Activated CD8-positive, alpha-beta memory T cell treated with anti-CD3 and anti-CD28 coated beads, Interleukin-2, amount 10 ng/mL, durations not matched to agents 7 days and 5 days (primary cell): ENCODE results near the gene VWA5B1. TPM values are rescaled to one million over a fixed set of nuclear protein-coding genes. Genes with fewer than 3 reads are reported as not detected.

ENCODE experiments used
- ATAC-seq: fragments of 150-1000 bp; cut with Tn5 transposase; one replicate; pipeline ENCODE4 v1.10.0; 2021; ENCODE audit warnings: moderate library complexity
- CTCF ChIA-PET: fragments of 350-600 bp; sonication (Branson Sonifier 250); formaldehyde crosslinking; loops from one replicate; lab custom pipeline; 2021; ENCODE audit warnings: antibody characterized with exemption; lab: Charles Lee
- DNase-seq: peaks from one replicate; pipeline ENCODE4 v3.0.0-alpha.2; 2020
- H3K27ac Mint-ChIP-seq: one replicate; pipeline ENCODE4 v1.8.0; 2021; ENCODE audit warnings: mild to moderate bottlenecking, mixed read lengths
- H3K27me3 Mint-ChIP-seq: one replicate; pipeline ENCODE4 v1.8.0; 2021; ENCODE audit warnings: mixed read lengths
- H3K36me3 Mint-ChIP-seq: one replicate; pipeline ENCODE4 v1.8.0; 2021; ENCODE audit warnings: mild to moderate bottlenecking, mixed read lengths
- H3K4me1 Mint-ChIP-seq: one replicate; pipeline ENCODE4 v1.8.0; 2021; ENCODE audit warnings: mixed read lengths
- H3K4me3 Mint-ChIP-seq: one replicate; pipeline ENCODE4 v1.8.0; 2021; ENCODE audit warnings: mild to moderate bottlenecking, moderate library complexity, mixed read lengths
- H3K9me3 Mint-ChIP-seq: one replicate; pipeline ENCODE4 v1.8.0; 2022; ENCODE audit warnings: low read depth, mixed read lengths
- total RNA-seq, 2 experiments: library from RNA; stranded (reverse); gene quantifications; one replicate each; pipeline ENCODE4 v1.2.3, GENCODE V29; 2021

VWA5B1 gene
- total RNA-seq, 2 experiments from 2014 or later, result not detected

DNA sequence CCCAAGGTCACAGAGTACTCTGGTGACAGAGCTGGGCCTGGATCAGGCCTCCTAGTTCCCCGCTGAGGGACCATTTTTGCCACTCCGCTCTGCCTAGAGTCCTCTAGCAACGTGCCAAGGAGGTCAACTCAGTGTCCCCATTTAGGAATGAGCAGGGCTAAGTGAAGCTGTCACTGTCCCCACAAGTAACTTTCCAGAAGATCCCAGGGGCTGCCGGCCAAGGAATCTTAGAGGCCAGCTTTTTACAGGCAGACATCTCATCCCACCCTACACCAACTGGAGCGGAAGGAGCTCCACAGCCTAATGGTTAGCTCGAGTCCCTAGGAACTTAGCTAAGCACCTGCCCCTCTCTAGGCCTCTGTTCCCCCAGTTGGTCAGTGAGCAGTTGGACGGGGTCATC is 59.7 kb downstream of the VWA5B1 start:
- peaks cover 16% of the 10 kb centered on the region for H3K27me3 Mint-ChIP-seq
- no peaks in the 10 kb centered on the region for H3K4me1 Mint-ChIP-seq
- CTCF ChIA-PET, result interaction anchor here (1.1 kb wide), 1 partner anchor 11 kb away, joined by 5 read pairs; no protein-coding TSS in a partner anchor
- H3K36me3 Mint-ChIP-seq, result no peaks in the 10 kb centered on the region
- no peak overlapping the region for H3K27ac Mint-ChIP-seq
- ATAC-seq (no peak), DNase-seq (no peak)
- peaks cover 3% of the 10 kb centered on the region for H3K9me3 Mint-ChIP-seq
- no peak overlapping the region for H3K4me3 Mint-ChIP-seq

DNA sequence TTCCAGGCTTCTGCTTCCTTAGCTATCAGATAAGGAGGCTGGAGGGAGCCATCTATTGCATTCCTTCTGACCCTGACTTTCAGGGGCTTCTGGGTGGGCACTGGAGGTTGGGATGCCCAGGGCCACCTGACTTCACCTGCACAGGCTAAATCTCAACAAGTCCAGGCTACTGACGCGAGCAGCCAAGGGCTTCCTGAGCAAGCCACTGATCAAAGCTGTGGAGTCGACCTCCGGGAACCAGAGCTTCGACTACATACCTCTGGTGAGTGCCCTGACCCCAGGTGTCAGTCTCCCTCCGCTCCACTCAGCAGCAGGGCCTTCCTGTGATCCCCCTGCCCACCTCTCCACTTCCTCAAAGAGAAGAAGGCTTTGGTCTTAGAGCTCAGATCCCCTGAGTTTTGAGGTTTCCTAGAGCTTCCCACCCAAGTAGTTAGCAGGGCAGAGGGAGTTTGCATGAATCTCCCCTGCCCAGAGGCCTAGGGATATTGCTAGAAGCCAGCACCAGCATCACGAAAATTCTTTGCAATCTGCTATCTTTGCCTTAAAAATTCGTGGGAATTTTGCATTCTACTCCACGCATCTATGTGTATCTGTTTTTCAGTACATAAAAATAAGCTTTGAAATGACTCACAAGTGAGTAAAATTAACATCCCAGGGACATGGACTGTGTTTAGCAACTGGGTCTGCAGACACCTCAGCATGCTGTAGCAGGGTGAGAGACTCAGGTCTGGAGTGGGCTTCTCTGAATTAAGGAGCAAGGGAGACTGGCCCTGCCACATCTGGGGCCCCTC is 61.4 kb downstream of the VWA5B1 start:
- H3K36me3 Mint-ChIP-seq, result no peaks in the 10 kb centered on the region
- no peak for DNase-seq
- H3K4me1 Mint-ChIP-seq, result no peaks in the 10 kb centered on the region
- no peak overlapping the region for H3K27ac Mint-ChIP-seq
- CTCF ChIA-PET, result interaction anchor here (0.6 to 1.4 kb wide), 2 partner anchors 10 to 140 kb away, joined by 4 to 6 read pairs; no protein-coding TSS in a partner anchor
- H3K4me3 Mint-ChIP-seq, result no peak overlapping the region
- no peaks in the 10 kb centered on the region for H3K9me3 Mint-ChIP-seq
- no peak for ATAC-seq
- peaks cover 9% of the 10 kb centered on the region for H3K27me3 Mint-ChIP-seq

DNA sequence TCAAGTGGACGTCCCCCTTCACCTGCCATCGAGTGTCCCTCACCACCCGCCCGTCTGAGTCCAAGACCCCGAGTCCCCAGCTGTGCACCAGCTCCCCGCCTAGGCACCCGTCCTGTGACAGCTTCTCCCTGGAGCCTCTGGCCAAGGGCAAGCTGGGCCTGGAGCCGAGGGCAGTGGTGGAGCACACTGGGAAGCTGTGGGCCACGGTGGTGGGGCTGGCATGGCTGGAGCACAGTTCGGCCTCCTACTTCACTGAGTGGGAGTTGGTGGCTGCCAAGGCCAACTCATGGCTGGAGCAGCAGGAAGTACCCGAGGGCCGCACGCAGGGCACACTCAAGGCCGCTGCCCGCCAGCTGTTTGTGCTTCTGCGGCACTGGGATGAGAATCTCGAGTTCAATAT is 63.2 kb downstream of the VWA5B1 start:
- H3K4me1 Mint-ChIP-seq, result no peaks in the 10 kb centered on the region
- ATAC-seq (no peak), DNase-seq (no peak)
- H3K9me3 Mint-ChIP-seq, result no peaks in the 10 kb centered on the region
- peaks cover 16% of the 10 kb centered on the region for H3K27me3 Mint-ChIP-seq
- CTCF ChIA-PET, result no interaction called here
- no peak overlapping the region for H3K27ac Mint-ChIP-seq
- H3K4me3 Mint-ChIP-seq, result no peak overlapping the region
- H3K36me3 Mint-ChIP-seq, result no peaks in the 10 kb centered on the region

DNA sequence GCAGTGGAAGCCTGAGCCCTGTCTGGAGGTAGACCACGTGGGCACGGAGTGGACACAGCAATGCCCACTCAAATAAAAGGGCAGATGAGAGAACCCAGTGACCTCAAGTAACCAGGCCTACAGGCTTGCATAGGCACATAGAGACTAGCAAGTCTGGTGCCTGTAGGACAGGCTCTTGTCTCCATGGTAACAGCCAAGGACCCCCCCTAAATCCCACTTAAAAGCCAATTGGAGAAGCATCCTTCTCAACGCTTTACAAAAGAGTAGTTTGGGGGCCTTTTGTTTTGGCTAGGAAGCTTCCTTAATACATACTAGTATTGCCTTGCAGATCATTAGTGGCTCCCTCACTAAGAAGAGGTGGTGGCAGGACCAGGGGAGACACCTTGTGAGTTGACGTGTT is 63.9 kb downstream of the VWA5B1 start:
- peaks cover 4% of the 10 kb centered on the region for H3K4me1 Mint-ChIP-seq
- H3K4me3 Mint-ChIP-seq, result no peak overlapping the region
- DNase-seq (no peak), ATAC-seq (no peak)
- no peaks in the 10 kb centered on the region for H3K9me3 Mint-ChIP-seq
- H3K27me3 Mint-ChIP-seq, result peaks cover 22% of the 10 kb centered on the region
- CTCF ChIA-PET, result no interaction called here
- no peak overlapping the region for H3K27ac Mint-ChIP-seq
- H3K36me3 Mint-ChIP-seq, result no peaks in the 10 kb centered on the region

DNA sequence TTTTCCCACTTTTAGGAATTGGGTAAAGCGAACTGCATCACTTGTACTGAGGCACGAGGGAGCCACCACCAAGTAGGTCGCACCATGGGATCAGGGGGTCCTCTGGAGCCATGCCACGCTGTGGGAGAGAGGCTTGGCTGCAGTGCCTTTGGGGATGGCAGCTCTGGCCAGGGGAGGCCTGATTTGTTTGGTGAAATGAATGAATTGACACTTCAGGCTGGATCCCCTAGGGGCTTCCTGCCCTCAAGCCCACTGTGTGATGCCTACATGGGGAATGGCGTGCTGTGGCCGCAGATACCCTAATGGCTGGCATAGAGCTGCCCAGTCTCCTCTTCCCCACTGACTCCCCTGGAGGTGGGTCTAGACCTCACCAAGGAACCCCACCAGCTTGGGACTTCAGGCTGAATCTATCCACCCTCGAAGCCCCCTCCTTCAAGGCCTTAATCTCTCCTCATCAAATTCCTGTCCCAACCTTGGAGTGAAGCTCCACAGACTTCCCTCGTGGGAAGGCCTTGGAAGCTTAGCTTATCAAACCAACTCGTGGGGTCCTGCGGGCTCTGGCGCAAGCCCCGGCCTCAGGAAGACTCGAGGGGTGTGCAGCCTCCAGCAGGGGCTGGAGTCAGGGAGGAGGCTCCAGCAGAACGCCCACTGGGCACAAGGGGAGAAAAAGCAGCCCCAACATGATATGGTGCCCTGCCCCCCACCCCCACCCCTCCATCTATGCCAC is 64.6 kb downstream of the VWA5B1 start:
- ATAC-seq (no peak), DNase-seq (no peak)
- Mint-ChIP-seq H3K27ac (no peak overlapping the region), H3K4me3 (no peak overlapping the region), H3K9me3 (no peaks in the 10 kb centered on the region), H3K27me3 (peaks cover 26% of the 10 kb centered on the region), H3K36me3 (no peaks in the 10 kb centered on the region), H3K4me1 (peaks cover 5% of the 10 kb centered on the region)
- CTCF ChIA-PET, result no interaction called here

DNA sequence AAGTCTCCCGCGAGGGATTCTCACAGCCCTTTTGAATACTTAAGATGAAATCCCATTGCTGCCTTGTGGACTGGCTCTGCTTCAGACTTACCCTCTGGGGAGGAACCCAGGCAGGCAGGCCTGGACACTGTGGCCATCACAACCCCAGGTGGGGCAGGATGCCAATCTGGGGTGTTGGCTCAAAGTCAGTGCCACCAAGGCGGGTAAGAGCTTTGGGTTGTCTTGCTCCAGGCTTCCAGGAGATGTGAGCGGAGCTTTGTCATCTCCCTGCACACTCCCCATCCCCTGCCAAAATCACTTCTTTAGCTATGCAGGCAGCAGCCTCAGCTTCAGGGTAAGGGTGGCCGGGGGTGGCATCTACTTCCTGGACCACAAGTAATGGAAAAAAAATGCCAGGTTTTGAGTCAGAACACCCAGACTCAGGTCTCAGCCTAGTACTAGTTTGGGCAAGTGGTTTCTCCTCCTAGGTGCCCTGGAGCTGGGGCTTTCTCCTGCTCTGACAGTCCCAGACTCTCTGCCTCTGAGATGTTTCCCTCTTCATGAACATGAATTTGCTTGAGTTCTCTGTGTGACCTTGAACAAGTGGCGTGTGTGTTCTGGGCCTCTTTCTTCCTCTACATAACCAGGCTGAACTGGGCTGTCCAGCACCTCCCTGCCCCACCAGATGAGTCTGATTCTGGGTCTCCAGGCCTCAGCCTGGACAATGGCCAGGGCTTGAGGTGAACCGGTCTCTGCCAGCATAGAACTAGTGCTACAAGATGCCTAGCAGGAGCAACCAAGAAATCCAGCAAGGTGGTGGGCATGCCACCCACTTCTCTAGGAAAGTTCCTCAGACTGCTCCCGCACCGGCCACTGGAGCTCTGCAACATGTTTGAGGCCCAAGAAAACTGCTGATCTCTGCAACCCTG is 65.4 kb downstream of the VWA5B1 start:
- Mint-ChIP-seq H3K9me3 (no peaks in the 10 kb centered on the region), H3K4me1 (peaks cover 5% of the 10 kb centered on the region), H3K4me3 (no peak overlapping the region), H3K36me3 (no peaks in the 10 kb centered on the region), H3K27me3 (peaks cover 29% of the 10 kb centered on the region), H3K27ac (no peak overlapping the region)
- no peak for DNase-seq
- CTCF ChIA-PET, result interaction anchor here (0.6 to 0.8 kb wide), 2 partner anchors 75 to 138 kb away, joined by 3 read pairs; no protein-coding TSS in a partner anchor
- ATAC-seq, result no peak

DNA sequence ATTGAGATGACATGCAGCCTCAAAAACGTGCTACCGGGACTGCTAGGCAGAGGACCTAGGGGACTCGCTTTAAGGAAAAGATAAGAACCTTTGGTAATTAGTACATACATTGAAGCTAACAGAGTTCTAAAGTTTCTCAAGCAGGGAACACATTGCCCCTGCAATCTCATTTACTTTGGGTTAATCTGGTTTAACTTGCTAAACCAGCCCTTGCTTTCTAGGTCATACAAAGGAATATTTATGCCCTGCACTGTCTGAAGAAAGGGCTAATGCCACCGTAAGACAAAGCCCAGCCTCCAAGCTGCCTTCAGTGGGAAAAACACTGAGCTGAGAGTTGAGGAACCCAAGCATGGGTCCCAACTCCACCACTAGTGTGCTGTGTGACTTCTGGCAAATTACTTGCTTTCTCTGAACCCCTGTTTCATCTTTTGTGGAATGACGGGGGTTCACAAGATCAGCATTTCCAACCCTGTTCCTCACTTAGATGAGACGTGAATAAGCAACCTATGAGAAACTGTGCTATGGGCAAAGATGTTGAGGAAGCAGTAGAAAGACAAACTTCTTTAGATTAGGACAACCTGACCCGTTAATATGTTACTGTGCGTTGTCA is 66.3 kb downstream of the VWA5B1 start:
- Mint-ChIP-seq H3K9me3 (no peaks in the 10 kb centered on the region), H3K27me3 (peaks cover 32% of the 10 kb centered on the region), H3K4me1 (peaks cover 5% of the 10 kb centered on the region), H3K27ac (no peak overlapping the region), H3K4me3 (no peak overlapping the region), H3K36me3 (no peaks in the 10 kb centered on the region)
- no peak for ATAC-seq
- DNase-seq, result no peak
- CTCF ChIA-PET, result interaction anchor here (0.6 to 0.8 kb wide), 2 partner anchors 74 to 137 kb away, joined by 3 read pairs; no protein-coding TSS in a partner anchor

DNA sequence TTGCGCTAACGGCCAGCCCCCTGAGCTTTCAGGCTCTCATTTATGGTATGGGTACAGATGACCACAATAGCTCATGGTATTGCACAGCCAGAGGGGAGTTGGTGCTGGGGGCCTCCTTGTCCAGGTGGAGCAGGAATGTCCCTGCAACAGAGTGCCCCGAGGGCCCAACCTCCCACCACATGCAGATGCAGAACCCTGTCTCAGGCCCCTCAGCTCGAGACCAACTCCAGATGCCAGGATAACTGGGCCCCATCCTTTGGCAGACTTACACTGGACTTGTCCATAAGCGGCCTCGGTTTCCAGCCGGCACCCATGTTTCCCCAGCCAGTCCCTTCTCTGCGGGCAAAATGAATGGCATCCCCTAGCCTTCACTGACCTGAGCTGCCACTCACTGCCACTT is 67.1 kb downstream of the VWA5B1 start:
- Mint-ChIP-seq H3K36me3 (no peaks in the 10 kb centered on the region), H3K4me3 (no peak overlapping the region), H3K27ac (no peak overlapping the region), H3K9me3 (no peaks in the 10 kb centered on the region), H3K27me3 (peaks cover 40% of the 10 kb centered on the region), H3K4me1 (peaks cover 5% of the 10 kb centered on the region)
- CTCF ChIA-PET, result no interaction called here
- DNase-seq (no peak), ATAC-seq (no peak)

DNA sequence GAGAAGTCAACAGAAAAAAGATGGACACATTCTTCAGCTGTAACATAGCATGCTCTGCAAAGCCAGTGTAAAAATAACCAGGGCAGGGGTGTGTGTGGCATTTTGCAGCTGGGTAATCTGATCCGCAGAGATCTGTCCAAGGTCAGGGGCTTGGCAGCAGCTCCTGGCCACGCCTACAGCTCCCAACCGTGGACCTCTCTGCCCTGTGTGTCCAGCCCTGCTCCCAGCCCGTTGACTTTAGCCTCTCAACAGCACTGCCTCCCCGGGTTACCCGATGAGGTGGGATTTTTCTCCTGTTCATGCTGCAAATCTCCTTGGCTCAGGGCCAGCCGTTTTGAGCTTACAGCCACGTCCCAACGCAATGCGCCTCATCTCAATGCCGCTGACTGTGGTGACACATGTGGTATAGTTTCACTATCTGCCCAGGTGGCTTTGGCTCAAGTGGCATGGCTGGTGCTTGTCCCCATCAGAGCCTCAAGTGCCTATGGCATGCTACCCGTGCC is 68.1 kb downstream of the VWA5B1 start:
- CTCF ChIA-PET, result interaction anchor here (1.5 kb wide), 1 partner anchor 146 kb away, joined by 5 read pairs; no protein-coding TSS in a partner anchor
- ATAC-seq, result no peak
- Mint-ChIP-seq H3K4me3 (no peak overlapping the region), H3K4me1 (peaks cover 5% of the 10 kb centered on the region), H3K27me3 (peaks cover 40% of the 10 kb centered on the region), H3K36me3 (no peaks in the 10 kb centered on the region), H3K9me3 (no peaks in the 10 kb centered on the region), H3K27ac (no peak overlapping the region)
- DNase-seq, result no peak

DNA sequence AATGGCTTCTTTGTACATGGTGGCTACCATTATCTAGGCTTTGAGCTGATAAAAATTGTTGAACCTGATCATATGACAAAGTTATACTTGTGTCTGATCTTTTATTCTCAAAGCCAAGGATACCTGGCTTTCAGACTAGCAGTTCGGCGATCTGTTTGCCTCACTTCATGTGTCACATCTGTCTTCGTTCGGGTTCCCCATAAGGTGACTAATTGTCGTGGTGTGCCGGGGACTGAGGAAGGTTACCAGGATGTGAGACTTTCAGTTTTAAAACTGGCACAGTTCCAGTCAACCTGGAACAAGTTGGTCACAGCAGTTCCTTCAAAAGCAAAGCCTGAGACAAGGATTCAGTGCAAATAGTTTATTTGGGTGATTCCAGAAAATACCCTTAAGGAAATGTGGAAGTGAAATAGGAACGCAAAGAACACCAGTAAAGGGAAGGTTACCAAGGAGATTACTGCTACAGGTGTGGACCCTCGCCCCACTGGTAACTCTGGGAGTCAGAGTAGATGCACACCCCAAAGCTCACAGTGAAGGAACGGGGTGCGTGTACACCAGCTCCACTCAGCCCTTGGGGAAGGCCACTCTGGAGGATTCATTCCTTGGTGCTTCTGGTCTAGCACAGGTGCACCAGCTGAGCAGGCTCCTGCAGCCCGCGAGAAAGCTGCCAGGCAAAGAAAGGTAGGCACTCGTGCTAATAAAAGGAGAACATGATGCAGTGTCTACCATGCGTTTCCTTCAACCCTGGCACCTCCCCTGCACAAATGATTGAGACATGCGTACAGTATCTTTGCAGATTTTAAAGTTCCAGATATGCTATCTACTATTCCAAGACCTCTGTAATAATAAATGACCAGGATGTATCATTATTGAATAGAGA is 69.0 kb downstream of the VWA5B1 start:
- DNase-seq (peak; percentile 56), ATAC-seq (peak; percentile 45)
- Mint-ChIP-seq H3K27ac (no peak overlapping the region), H3K9me3 (no peaks in the 10 kb centered on the region), H3K4me1 (peaks cover 5% of the 10 kb centered on the region), H3K27me3 (peaks cover 46% of the 10 kb centered on the region), H3K4me3 (no peak overlapping the region), H3K36me3 (no peaks in the 10 kb centered on the region)
- CTCF ChIA-PET, result interaction anchor here (1.5 kb wide), 1 partner anchor 147 kb away, joined by 5 read pairs; no protein-coding TSS in a partner anchor

DNA sequence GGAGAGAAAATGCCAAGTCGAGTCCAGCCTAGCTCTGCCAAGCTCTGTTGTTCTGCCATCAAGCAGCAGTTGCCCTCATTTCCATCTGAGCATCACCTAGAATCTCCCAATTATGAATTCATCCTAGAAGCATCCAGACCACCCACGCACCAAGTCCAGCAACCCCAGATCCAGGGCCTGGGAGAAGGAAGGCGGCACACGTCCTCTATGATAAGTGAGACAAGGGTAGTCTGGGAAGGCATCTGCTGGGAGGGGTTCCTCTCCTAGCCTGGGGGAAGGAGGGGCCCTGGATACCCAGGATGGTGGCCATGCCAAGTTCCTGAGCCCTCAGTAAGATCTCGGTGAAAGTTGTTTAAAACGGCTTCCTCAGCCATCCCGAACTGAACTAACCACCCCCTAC is 70.7 kb downstream of the VWA5B1 start:
- DNase-seq (no peak), ATAC-seq (no peak)
- H3K9me3 Mint-ChIP-seq, result no peaks in the 10 kb centered on the region
- CTCF ChIA-PET, result interaction anchor here (0.9 to 1.9 kb wide), 11 partner anchors 9 to 149 kb away, joined by 3 to 18 read pairs (median 3); partner anchors contain the start of gene CAMK2N1
- peaks cover 5% of the 10 kb centered on the region for H3K4me1 Mint-ChIP-seq
- H3K36me3 Mint-ChIP-seq, result no peaks in the 10 kb centered on the region
- no peak overlapping the region for H3K4me3 Mint-ChIP-seq
- H3K27me3 Mint-ChIP-seq, result peaks cover 61% of the 10 kb centered on the region
- no peak overlapping the region for H3K27ac Mint-ChIP-seq
